HL-60 (cell line): Measurements from ENCODE around the gene TGM1.

Experiments used
- CTCF ChIP-seq: IDR thresholded peaks from one replicate; pipeline ENCODE4 v1.5.1; 2011; ENCODE audit warnings: low read length, control low read depth, inconsistent platforms; ENCODE audit not compliant: insufficient read depth
- POLR2AphosphoS5 ChIP-seq: IDR thresholded peaks from 2 replicates; pipeline ENCODE4 v1.6.1; 2012; ENCODE audit warnings: low read depth
- REST ChIP-seq: IDR thresholded peaks from 2 replicates; pipeline ENCODE4 v1.6.1; 2012; ENCODE audit warnings: low read depth; ENCODE audit not compliant: insufficient replicate concordance
- SPI1 ChIP-seq: IDR thresholded peaks from 2 replicates; pipeline ENCODE4 v1.6.1; 2012; ENCODE audit warnings: low read depth, mild to moderate bottlenecking, borderline replicate concordance

GRCh38 chr14:24255438-24255837, 7.5 kb downstream of the TGM1 start:
- TF ChIP-seq CTCF (no peak), SPI1 (no peak), POLR2AphosphoS5 (no peak), REST (no peak)
